ENCODE measurements around the gene ASB2. TPM values are rescaled to one million over a fixed set of nuclear protein-coding genes. Genes with fewer than 3 reads are reported as not detected.

ASB2 gene
- total RNA-seq, 1 experiment from 2014 or later, result not detected

GRCh38 chr14:93893661-93894261 lies 82.6 kb downstream of the ASB2 start:
- H3K4me2 ChIP-seq (ENCODE audit: low read length), result no peak overlapping the region
- H3K9me2 ChIP-seq (ENCODE audit: insufficient read depth), result no peaks in the 10 kb centered on the region
- ChIA-PET RAD21 (ENCODE audit: low non-redundant PET in 1 of 2, low total read pairs in 2 of 2, uncharacterized antibody in 2 of 2, unreplicated experiment in 2 of 2) (no interaction called here), POLR2A (no interaction called here), CTCF (no interaction called here)
- H2AFZ ChIP-seq (ENCODE audit: low read depth, low read length, poor library complexity, severe bottlenecking), result no peak overlapping the region
- DNase-seq (ENCODE audit: low read depth, low spot score) (no peak), ATAC-seq (no peak)
- H3K27me3 ChIP-seq (ENCODE audit: insufficient read depth, low read length), result no peaks in the 10 kb centered on the region
- no peak for TF ChIP-seq TCF7L2 (IDR thresholded peaks at IDR 0.05; ENCODE audit: borderline replicate concordance, extremely low read depth, insufficient read depth, insufficient read length)
- TF ChIP-seq EZH2phosphoT487 (IDR thresholded peaks at IDR 0.05; ENCODE audit: borderline replicate concordance), result no peak
- TF ChIP-seq FOSL1 (IDR thresholded peaks at IDR 0.05; ENCODE audit: low read depth), result no peak
- TF ChIP-seq EZH2 (IDR thresholded peaks at IDR 0.05), result no peak
- no peak for TF ChIP-seq MAX (IDR thresholded peaks at IDR 0.05)
- no peak for TF ChIP-seq SIN3A (IDR thresholded peaks at IDR 0.05; ENCODE audit: low read depth)
- TF ChIP-seq YY1 (IDR thresholded peaks at IDR 0.05; ENCODE audit: extremely low read depth, insufficient replicate concordance, low read depth, low read length), result no peak
- no peak for TF ChIP-seq POLR2AphosphoS5 (IDR thresholded peaks at IDR 0.05; ENCODE audit: low read depth, low read length)
- no peak for TF ChIP-seq ZBTB33 (IDR thresholded peaks at IDR 0.05; ENCODE audit: extremely low read depth, insufficient replicate concordance, low read length)
- TF ChIP-seq ELF1 (IDR thresholded peaks at IDR 0.05; ENCODE audit: borderline replicate concordance, low read depth), result no peak
- no peak for TF ChIP-seq JUND (IDR thresholded peaks at IDR 0.05)
- no peak for TF ChIP-seq ZFX (IDR thresholded peaks at IDR 0.05)
- TF ChIP-seq RAD21 (IDR thresholded peaks at IDR 0.05; ENCODE audit: low read depth), result no peak
- TF ChIP-seq CEBPB (IDR thresholded peaks at IDR 0.05; ENCODE audit: low read depth), result no peak
- TF ChIP-seq CBX3 (IDR thresholded peaks at IDR 0.05; ENCODE audit: low read depth), result no peak
- no peak for TF ChIP-seq ZNF274 (IDR thresholded peaks at IDR 0.05; ENCODE audit: low read depth, low read length)
- no peaks in the 10 kb centered on the region for H3K36me3 ChIP-seq (ENCODE audit: control insufficient read depth in 1 of 2, insufficient read depth in 2 of 2, low read length in 2 of 2)
- no peaks in the 10 kb centered on the region for H3K9me3 ChIP-seq (ENCODE audit: control insufficient read depth in 1 of 2, insufficient read depth in 1 of 2, low read depth in 1 of 2, low read length in 2 of 2)
- no peak overlapping the region for H3K9ac ChIP-seq (ENCODE audit: low read length)
- peaks cover 2 to 6% of the 10 kb centered on the region in 2 experiments; a peak in 2 of 4 replicates for H3K4me1 ChIP-seq (ENCODE audit: control insufficient read depth in 1 of 2, insufficient read depth in 2 of 2, low read length in 2 of 2)
- H3K4me3 ChIP-seq (replicated peaks in 1 of 2; ENCODE audit: low read depth in 1 of 2, low read length in 2 of 2), result no peak overlapping the region
- intact Hi-C loops (cut with micrococcal nuclease), result loop anchor here (1.0 kb wide), 2 partner anchors 238 to 244 kb away; no protein-coding TSS in a partner anchor
- no TSS peak for BruUV-seq (replicated peaks)
- no peak overlapping the region for H3K27ac ChIP-seq (ENCODE audit: low read depth, low read length)
- no peaks in the 10 kb centered on the region for H3K79me2 ChIP-seq (ENCODE audit: insufficient read depth, low read length)
- H4K20me1 ChIP-seq (ENCODE audit: insufficient read depth), result no peaks in the 10 kb centered on the region

Data from HCT116 (cell line).